Measurements from ENCODE around the gene RBKS. TPM values are rescaled to one million over a fixed set of nuclear protein-coding genes. Genes with fewer than 3 reads are reported as not detected.
"Not testable (repeated sequence)": the region's sequence is repeated elsewhere in the genome, so short reads cannot be mapped to it uniquely, and the experiment has no call there.

The RBKS gene
- total RNA-seq, 1 donor from 2014 or later, result 1.2 TPM

DNA sequence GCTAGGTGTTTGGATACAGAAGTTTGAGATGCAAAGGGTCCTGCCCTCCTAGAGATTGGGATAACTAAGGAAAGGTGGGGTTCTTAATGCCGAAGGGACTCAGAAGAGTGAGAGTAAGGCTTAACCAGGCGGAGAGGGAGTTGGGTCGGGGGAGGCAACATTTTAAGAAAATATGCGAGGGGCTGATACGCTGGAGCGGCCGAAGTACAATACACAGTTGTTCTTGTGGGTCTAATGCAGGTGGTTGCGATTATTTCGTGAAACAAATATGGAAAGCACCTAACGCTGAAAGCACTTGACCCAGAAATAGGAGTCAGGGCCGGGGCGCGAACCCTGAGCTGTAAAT is 119.0 kb downstream of the RBKS start:
- Mint-ChIP-seq H3K9me3 (ENCODE audit: unreplicated experiment) (peaks cover 4% of the 10 kb centered on the region), H3K4me1 (ENCODE audit: low read depth, unreplicated experiment) (peaks cover 7% of the 10 kb centered on the region), H3K27me3 (ENCODE audit: unreplicated experiment) (peaks cover 4% of the 10 kb centered on the region), H3K27ac (ENCODE audit: unreplicated experiment) (peak overlapping the region; percentile 94), H3K4me3 (ENCODE audit: unreplicated experiment) (peak overlapping the region; percentile 99), H3K36me3 (ENCODE audit: unreplicated experiment) (no peaks in the 10 kb centered on the region)
- no peak for DNase-seq
- TF ChIP-seq CTCF (IDR thresholded peaks at IDR 0.05; ENCODE audit: partially characterized antibody, unreplicated experiment), result no peak

GRCh38 chr2:27766287-27766661 is 123.9 kb downstream of the RBKS start:
- H3K4me3 Mint-ChIP-seq (ENCODE audit: unreplicated experiment), result no peak overlapping the region
- peaks cover 4% of the 10 kb centered on the region for H3K27me3 Mint-ChIP-seq (ENCODE audit: unreplicated experiment)
- TF ChIP-seq CTCF (IDR thresholded peaks at IDR 0.05; ENCODE audit: partially characterized antibody, unreplicated experiment), result no peak
- H3K9me3 Mint-ChIP-seq (ENCODE audit: unreplicated experiment), result peaks cover 4% of the 10 kb centered on the region
- H3K4me1 Mint-ChIP-seq (ENCODE audit: low read depth, unreplicated experiment), result no peaks in the 10 kb centered on the region
- no peak overlapping the region for H3K27ac Mint-ChIP-seq (ENCODE audit: unreplicated experiment)
- DNase-seq, result no peak
- H3K36me3 Mint-ChIP-seq (ENCODE audit: unreplicated experiment), result no peaks in the 10 kb centered on the region

DNA sequence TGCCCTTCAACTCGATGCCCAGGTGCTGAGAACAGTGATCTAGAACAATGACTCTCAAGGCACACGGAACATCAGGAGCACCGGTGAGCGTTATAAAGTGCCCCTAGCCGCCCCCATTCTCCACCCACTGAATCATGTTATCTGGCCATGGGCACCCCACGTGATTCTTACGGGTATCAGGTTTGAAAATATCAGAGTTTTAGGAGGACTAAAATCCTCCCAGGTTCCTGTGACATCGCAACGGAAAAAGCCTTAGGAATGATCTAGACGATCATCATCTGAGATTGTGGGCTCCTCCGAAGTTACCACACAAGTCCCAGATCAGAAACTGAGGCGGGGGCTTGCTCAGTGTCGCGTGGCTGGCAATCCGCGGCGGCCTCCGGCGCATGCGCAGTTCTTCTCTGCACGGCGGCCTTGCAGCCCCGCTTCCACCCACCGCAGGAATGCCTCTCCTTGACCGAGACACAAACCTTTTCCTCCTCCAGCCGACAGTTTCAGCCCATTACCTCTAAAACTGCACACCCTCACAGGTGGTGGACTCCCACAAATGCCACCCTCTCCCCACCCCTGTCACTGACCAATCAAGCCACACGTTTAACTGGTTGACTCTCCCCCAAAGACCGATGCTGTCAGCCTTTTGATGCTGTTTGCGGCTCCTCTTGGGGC is 124.4 kb downstream of the RBKS start:
- H3K9me3 Mint-ChIP-seq (ENCODE audit: unreplicated experiment), result peaks cover under 1% of the 10 kb centered on the region
- no peak overlapping the region for H3K4me3 Mint-ChIP-seq (ENCODE audit: unreplicated experiment)
- H3K4me1 Mint-ChIP-seq (ENCODE audit: low read depth, unreplicated experiment), result no peaks in the 10 kb centered on the region
- H3K27ac Mint-ChIP-seq (ENCODE audit: unreplicated experiment), result no peak overlapping the region
- H3K27me3 Mint-ChIP-seq (ENCODE audit: unreplicated experiment), result peaks cover 4% of the 10 kb centered on the region
- DNase-seq, result no peak
- H3K36me3 Mint-ChIP-seq (ENCODE audit: unreplicated experiment), result no peaks in the 10 kb centered on the region
- TF ChIP-seq CTCF (IDR thresholded peaks at IDR 0.05; ENCODE audit: partially characterized antibody, unreplicated experiment), result no peak

- not testable (repeated sequence) for DNase-seq; H3K4me1 Mint-ChIP-seq (ENCODE audit: low read depth, unreplicated experiment); H3K4me3 Mint-ChIP-seq (ENCODE audit: unreplicated experiment); H3K9me3 Mint-ChIP-seq (ENCODE audit: unreplicated experiment); H3K36me3 Mint-ChIP-seq (ENCODE audit: unreplicated experiment); H3K27me3 Mint-ChIP-seq (ENCODE audit: unreplicated experiment); H3K27ac Mint-ChIP-seq (ENCODE audit: unreplicated experiment)
Observed at GRCh38 chr2:27764526-27764925, 125.7 kb downstream of the RBKS start.

GRCh38 chr2:27763907-27764267 is 126.3 kb downstream of the RBKS start:
- Mint-ChIP-seq H3K27ac (ENCODE audit: unreplicated experiment) (no peak overlapping the region), H3K9me3 (ENCODE audit: unreplicated experiment) (no peaks in the 10 kb centered on the region), H3K27me3 (ENCODE audit: unreplicated experiment) (peaks cover 4% of the 10 kb centered on the region), H3K4me3 (ENCODE audit: unreplicated experiment) (no peak overlapping the region), H3K36me3 (ENCODE audit: unreplicated experiment) (no peaks in the 10 kb centered on the region), H3K4me1 (ENCODE audit: low read depth, unreplicated experiment) (no peaks in the 10 kb centered on the region)
- no peak for DNase-seq
- no peak for TF ChIP-seq CTCF (IDR thresholded peaks at IDR 0.05; ENCODE audit: partially characterized antibody, unreplicated experiment)

All from glutamatergic neuron (in vitro differentiated cells).